Osteoblast (primary cell): ENCODE results near the gene FOXA3. TPM values are rescaled to one million over a fixed set of nuclear protein-coding genes. Genes with fewer than 3 reads are reported as not detected.
A peak's percentile ranks its signal among the peaks of the same experiment; 100 is the strongest.

Experiments
- DNase-seq: peaks from one replicate; pipeline ENCODE4 v3.0.0; 2011; ENCODE audit warnings: low spot score, mixed read lengths; ENCODE audit not compliant: insufficient read length; ENCODE audit errors: missing footprints
- H2AFZ ChIP-seq: 2 replicates; pipeline ENCODE4 v1.6.0; 2011; ENCODE audit warnings: mild to moderate bottlenecking, low read length
- H3K27ac ChIP-seq: 2 replicates; pipeline ENCODE4 v1.5.1; 2011; ENCODE audit warnings: mild to moderate bottlenecking, low read depth, low read length, moderate library complexity
- H3K27me3 ChIP-seq: 2 replicates; pipeline ENCODE4 v1.6.0; 2012; ENCODE audit warnings: mild to moderate bottlenecking, control low read depth, inconsistent platforms, low read length, moderate library complexity; ENCODE audit not compliant: insufficient read depth
- H3K36me3 ChIP-seq: 2 replicates; pipeline ENCODE4 v1.5.1; 2011; ENCODE audit warnings: mild to moderate bottlenecking, low read length, control low read depth, moderate library complexity; ENCODE audit not compliant: insufficient read depth
- H3K4me1 ChIP-seq: 2 replicates; pipeline ENCODE4 v1.5.1; 2011; ENCODE audit warnings: mild to moderate bottlenecking, low read length, control low read depth, moderate library complexity; ENCODE audit not compliant: insufficient read depth
- H3K4me2 ChIP-seq: 2 replicates; pipeline ENCODE4 v1.6.0; 2011; ENCODE audit warnings: mild to moderate bottlenecking, low read length; ENCODE audit not compliant: insufficient read depth
- H3K4me3 ChIP-seq: fragments of 200-600 bp; sonication (generic); 3 replicates; pipeline ENCODE4 v1.5.1; 2012; ENCODE audit warnings: mild to moderate bottlenecking, low read length, inconsistent platforms; ENCODE audit not compliant: insufficient read depth
- H3K79me2 ChIP-seq: 2 replicates; pipeline ENCODE4 v1.6.0; 2012; ENCODE audit warnings: mild to moderate bottlenecking, low read length, control low read depth, inconsistent platforms; ENCODE audit not compliant: insufficient read depth
- H3K9me3 ChIP-seq: 2 replicates; pipeline ENCODE4 v1.5.1; 2011; ENCODE audit warnings: low read depth, low read length, control low read depth
- H4K20me1 ChIP-seq: 2 replicates; pipeline ENCODE4 v1.6.0; 2012; ENCODE audit warnings: mild to moderate bottlenecking, low read length, control low read depth; ENCODE audit not compliant: insufficient read depth
- total RNA-seq: library from RNA; depleted of rRNA; stranded (reverse); fragments of >200 nt; gene quantifications from 2 replicates; pipeline ENCODE4 v1.2.3, GENCODE V29; 2012
- TF ChIP-seq, protein P1 (sequence below): IDR thresholded peaks from 2 replicates; pipeline ENCODE4 v1.5.1; 2011; ENCODE audit warnings: mild to moderate bottlenecking, low read depth, low read length, moderate library complexity; ENCODE audit errors: extremely low read depth

FOXA3 gene
- total RNA-seq, 1 donor, result not detected

DNA sequence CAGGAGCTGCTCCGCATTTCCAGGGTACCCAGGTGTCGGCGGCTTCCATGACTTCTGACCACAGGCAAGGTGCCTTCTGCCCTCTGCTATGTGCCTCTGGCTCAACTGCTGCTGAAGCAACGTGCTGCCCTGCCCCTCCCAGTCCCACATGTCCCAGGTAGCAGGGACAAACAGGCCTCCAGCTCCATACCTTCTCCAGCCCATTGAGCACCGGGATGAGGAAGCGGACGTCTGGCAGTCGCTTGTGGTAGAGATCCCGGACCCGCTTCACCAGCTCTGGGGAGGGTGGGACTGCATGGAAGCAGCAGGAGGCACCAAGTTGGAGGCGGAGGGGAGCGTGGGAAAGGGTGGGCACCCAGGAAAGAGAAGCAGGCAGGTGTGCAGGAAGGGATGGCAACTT lies 40.9 kb upstream of the FOXA3 start:
- H2AFZ ChIP-seq, result no peak overlapping the region
- no peaks in the 10 kb centered on the region for H3K27me3 ChIP-seq
- TF ChIP-seq, protein P1, sequence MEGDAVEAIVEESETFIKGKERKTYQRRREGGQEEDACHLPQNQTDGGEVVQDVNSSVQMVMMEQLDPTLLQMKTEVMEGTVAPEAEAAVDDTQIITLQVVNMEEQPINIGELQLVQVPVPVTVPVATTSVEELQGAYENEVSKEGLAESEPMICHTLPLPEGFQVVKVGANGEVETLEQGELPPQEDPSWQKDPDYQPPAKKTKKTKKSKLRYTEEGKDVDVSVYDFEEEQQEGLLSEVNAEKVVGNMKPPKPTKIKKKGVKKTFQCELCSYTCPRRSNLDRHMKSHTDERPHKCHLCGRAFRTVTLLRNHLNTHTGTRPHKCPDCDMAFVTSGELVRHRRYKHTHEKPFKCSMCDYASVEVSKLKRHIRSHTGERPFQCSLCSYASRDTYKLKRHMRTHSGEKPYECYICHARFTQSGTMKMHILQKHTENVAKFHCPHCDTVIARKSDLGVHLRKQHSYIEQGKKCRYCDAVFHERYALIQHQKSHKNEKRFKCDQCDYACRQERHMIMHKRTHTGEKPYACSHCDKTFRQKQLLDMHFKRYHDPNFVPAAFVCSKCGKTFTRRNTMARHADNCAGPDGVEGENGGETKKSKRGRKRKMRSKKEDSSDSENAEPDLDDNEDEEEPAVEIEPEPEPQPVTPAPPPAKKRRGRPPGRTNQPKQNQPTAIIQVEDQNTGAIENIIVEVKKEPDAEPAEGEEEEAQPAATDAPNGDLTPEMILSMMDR, result no peak
- H3K4me2 ChIP-seq, result no peak overlapping the region
- H3K4me1 ChIP-seq, result no peaks in the 10 kb centered on the region
- H4K20me1 ChIP-seq, result no peaks in the 10 kb centered on the region
- H3K9me3 ChIP-seq, result no peaks in the 10 kb centered on the region
- peaks cover 58% of the 10 kb centered on the region for H3K36me3 ChIP-seq
- H3K4me3 ChIP-seq, result no peak overlapping the region
- H3K27ac ChIP-seq, result no peak overlapping the region
- peak; percentile 75 for DNase-seq
- no peaks in the 10 kb centered on the region for H3K79me2 ChIP-seq

DNA sequence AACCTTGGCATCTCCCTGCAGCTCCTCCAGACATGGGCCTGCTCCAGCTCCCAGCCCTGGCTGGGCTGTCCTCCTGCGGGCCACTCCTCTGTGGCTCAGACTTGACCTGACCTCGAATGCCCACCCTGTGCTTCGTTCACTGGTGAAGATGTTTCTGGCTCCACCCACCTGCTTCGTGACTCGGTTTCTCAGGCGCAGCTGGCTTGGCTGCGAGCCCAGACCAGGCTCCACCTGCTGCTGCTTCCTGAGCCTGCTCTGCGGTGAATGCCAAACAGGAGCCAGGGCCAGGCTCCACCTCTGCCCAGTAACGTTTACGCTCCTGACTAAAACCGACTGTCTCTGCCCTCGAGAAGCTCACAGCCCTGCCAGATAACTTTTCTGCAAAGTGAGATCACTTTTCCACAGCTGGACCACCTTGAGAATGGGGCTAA lies 40.1 kb upstream of the FOXA3 start:
- Histone ChIP-seq H3K27ac (no peak overlapping the region), H3K4me3 (no peak overlapping the region), H3K9me3 (no peaks in the 10 kb centered on the region), H3K36me3 (peaks cover 66% of the 10 kb centered on the region), H3K4me1 (no peaks in the 10 kb centered on the region), H2AFZ (no peak overlapping the region), H3K4me2 (no peak overlapping the region), H3K27me3 (no peaks in the 10 kb centered on the region), H3K79me2 (no peaks in the 10 kb centered on the region), H4K20me1 (no peaks in the 10 kb centered on the region)
- peak; percentile 62 for DNase-seq
- TF ChIP-seq, protein P1, result no peak

DNA sequence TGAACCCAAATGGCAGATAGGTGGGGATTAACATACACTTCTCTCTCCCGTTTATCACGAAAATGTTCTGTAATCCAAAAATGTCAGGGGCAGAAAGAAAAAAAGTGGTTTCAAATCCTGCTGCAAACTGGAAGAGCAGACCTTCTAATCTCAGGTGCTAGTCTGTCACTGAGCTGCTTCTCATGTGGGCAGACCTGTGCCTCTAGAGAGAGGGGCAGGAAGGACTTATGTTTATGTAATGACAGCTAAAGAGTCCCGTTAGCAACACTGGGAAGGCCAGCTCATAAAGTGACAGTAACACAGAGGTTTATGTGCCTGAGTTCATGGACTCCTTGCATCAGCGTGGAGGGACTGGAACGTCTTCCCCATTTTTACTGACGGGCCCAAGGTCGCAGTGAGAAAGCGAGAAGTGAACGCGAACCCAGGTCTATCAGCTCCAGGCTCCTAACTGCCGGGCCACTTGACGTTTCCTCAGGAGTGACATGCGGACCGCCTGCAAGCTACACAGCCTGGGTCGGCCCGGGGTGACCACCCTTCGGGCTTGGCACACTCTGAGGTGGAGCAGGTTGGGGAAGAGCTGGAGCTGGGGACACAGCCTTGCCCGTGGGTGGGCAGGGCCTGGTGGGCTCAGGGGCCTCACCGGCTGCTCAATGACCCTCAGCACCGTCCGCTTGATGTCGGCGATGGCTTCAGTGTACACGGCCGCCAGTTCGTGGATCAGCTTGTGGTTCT lies 39.4 kb upstream of the FOXA3 start:
- TF ChIP-seq, protein P1, result no peak
- H3K4me1 ChIP-seq, result no peaks in the 10 kb centered on the region
- H3K27ac ChIP-seq, result no peak overlapping the region
- H3K36me3 ChIP-seq, result peaks cover 73% of the 10 kb centered on the region
- H4K20me1 ChIP-seq, result no peaks in the 10 kb centered on the region
- no peak overlapping the region for H3K4me3 ChIP-seq
- H2AFZ ChIP-seq, result no peak overlapping the region
- peak; percentile 39 for DNase-seq
- no peaks in the 10 kb centered on the region for H3K27me3 ChIP-seq
- H3K9me3 ChIP-seq, result no peaks in the 10 kb centered on the region
- H3K4me2 ChIP-seq, result no peak overlapping the region
- H3K79me2 ChIP-seq, result no peaks in the 10 kb centered on the region

DNA sequence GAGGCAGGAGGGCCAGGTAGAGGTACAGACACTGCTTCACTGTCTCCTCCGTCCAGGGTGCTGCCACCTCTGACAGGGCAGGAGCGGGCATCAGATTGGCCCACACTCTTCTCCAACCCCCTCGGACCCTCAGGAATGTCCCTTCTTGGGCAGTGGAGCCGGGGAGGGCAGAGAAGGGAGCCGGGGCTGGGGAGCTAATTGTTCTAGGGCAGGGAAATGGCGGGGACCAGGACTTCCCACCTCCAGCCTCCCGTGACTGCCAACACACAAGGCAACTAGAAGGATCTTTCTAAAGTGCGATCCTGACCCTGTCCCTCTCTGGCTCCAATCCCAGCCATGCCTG lies 38.9 kb upstream of the FOXA3 start:
- Histone ChIP-seq H3K27me3 (no peaks in the 10 kb centered on the region), H3K4me1 (no peaks in the 10 kb centered on the region), H2AFZ (no peak overlapping the region)

More for the DNA sequence above, 38.9 kb upstream of the FOXA3 start:
- peak; percentile 38 for DNase-seq
- Histone ChIP-seq H3K4me2 (no peak overlapping the region), H3K4me3 (no peak overlapping the region), H4K20me1 (peaks cover 2% of the 10 kb centered on the region), H3K79me2 (no peaks in the 10 kb centered on the region), H3K36me3 (peaks cover 75% of the 10 kb centered on the region), H3K27ac (no peak overlapping the region), H3K9me3 (no peaks in the 10 kb centered on the region)
- TF ChIP-seq, protein P1, result no peak
